ENCODE data around the gene SLC25A19.
"Not testable (repeated sequence)": the region's sequence is repeated elsewhere in the genome, so short reads cannot be mapped to it uniquely, and the experiment has no call there.

SLC25A19 gene

DNA sequence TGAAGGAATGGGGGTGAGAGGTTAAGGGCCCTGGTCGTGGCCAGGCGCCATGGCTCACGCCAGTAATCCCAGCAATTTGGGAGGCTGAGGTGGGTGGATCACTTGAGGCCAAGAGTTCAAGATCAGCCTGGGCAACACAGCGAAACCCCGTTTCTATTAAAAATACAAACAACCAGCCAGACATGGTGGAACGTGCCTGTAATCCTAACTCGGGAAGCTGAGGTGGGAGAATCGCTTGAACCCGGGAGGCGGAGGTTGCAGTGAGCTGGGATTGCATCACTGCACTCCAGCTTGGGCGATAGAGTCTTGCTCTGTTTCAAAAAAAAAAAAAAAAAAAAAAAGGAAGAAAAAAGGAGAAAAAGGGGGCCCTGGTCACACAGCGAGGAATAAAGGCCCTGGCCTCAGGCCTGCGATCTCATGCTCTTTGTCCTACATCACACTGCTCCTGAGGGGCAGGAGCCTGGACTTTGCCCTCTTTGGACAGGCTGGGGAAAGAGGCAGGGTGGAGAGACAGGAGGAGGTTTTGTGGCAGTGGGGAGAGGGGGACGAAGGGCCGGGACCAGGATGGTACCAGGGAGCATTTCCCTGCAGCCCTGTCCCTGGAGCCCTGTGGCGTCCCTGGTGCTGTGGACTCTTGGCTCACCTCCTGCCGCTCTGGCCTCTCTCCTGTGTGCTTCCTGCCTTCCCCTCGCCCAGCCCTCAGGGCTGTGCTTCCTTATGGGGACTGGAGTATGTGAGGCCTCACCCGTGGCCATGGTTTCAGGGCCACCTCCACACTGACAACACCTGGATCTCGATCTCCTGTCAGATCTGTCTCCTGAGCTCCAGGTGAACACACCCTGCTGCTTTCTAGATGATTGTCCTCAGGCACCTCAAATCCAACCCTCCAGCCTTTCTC, 19.7 kb upstream of the SLC25A19 start:
- intact Hi-C loops (cut with DNase I), result no loop called here
- peak in 4 of 42 donors; percentile 13 to 27 (median 19) for DNase-seq

DNA sequence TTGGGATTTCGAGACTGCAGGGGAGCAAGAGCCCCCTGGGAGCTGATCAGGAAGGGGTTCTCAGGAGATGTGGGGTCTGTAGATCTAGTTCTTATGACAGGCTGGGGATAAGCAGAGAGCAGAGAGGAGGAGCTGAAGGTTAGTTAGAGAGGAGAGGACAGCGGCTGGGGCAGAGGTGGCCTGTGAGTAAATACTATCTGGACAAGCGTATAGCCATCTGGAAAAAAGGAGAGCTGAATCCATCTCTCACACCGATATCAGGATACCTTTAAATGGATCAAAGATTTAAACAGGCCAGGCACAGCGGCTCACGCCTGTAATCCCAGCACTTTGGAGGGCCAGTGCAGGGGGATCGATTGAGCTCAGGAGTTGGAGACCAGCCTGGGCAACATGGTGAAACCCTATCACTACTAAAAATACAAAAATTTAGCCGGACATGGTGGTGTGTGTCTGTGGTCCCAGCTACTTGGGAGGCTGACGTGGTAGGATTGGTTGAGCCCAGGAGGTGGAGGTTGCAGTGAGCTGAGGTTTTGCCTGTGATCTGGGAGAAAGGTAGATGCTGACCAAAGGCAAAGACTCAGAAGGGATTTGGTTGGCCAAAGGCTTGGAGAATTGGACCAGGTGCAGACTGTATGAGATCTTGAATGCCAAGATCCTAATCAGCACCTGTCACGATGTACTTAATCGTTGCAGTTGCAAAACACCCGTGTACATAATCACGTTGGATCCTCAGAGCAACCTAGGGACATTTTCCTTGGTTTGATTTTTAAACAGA, 18.9 kb upstream of the SLC25A19 start:
- DNase-seq, result no peak
- intact Hi-C loops (cut with DNase I), result no loop called here

DNA sequence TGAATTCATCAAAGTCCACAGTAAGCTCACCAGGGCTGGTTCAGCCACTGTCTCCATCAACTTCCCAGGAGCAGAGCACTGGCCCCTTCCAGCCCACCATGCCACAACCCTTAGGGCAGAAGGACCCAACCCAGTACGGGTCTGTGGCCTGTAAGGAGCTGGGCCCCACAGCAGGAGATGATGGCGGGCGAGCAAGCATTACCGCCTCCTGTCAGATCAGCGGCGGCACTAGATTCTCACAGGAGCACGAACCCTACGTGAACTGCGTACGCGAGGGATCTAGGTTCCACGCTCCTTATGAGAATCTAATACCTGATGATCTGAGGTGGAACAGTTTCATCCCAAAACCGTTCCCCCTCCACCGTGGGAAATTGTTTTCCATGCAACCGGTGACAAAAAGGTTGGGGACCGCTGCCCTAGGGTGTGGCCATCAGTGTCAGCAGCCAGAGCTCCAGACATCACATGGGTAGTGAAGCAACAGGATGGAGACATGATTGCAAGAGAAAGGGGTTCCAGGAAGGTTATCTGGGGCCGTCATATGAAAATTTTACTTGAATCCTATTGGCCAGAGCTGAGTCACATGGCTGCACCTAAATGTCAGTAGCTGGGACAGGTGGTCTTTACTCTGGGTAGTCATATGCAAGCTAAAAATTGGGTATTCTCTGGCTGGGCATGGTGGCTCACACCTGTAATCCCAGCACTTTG, 12.4 kb upstream of the SLC25A19 start:
- no peak for DNase-seq
- intact Hi-C loops (cut with DNase I), result no loop called here

DNA sequence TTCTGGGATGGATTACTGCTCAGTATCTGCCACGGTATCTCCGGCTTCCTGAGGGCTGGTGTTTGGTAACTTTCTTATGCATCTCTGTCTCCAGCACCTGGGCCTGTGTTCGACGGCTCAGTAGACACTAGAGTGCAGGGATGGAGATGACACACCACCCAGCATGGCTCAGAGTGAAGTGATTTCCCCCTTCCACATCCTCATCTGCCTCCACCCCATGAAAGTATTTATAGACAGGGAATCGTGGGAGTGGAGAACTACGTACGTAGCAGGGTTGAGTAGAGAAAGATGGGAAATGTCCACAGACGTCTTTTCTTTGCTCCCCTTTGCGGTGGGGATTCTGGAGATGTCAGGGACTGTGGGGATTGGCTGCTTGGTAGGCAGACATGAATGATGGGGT, 11.8 kb upstream of the SLC25A19 start:
- DNase-seq, result peak in 9 of 42 donors; percentile 21 to 64 (median 39)
- intact Hi-C loops (cut with DNase I), result no loop called here

DNA sequence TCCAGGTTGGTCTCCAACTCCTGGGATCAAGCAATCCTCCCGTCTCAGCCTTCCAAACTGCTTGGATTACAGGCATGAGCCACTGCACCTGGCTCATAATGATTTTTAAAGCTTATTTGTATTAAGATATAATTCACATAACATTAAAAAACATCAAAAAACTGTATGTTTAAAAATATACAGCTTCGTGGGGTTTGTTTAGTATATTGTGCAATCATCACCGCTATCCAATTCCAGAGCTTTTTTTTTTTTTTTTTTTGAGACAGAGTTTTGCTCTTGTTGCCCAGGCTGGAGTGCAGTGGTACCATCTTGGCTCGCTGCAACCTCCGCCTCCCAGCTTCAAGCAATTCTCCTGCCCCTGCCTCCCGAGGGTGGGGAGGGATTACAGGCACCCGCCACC, 11.0 kb upstream of the SLC25A19 start:
- intact Hi-C loops (cut with DNase I), result no loop called here
- DNase-seq, result no peak

DNA sequence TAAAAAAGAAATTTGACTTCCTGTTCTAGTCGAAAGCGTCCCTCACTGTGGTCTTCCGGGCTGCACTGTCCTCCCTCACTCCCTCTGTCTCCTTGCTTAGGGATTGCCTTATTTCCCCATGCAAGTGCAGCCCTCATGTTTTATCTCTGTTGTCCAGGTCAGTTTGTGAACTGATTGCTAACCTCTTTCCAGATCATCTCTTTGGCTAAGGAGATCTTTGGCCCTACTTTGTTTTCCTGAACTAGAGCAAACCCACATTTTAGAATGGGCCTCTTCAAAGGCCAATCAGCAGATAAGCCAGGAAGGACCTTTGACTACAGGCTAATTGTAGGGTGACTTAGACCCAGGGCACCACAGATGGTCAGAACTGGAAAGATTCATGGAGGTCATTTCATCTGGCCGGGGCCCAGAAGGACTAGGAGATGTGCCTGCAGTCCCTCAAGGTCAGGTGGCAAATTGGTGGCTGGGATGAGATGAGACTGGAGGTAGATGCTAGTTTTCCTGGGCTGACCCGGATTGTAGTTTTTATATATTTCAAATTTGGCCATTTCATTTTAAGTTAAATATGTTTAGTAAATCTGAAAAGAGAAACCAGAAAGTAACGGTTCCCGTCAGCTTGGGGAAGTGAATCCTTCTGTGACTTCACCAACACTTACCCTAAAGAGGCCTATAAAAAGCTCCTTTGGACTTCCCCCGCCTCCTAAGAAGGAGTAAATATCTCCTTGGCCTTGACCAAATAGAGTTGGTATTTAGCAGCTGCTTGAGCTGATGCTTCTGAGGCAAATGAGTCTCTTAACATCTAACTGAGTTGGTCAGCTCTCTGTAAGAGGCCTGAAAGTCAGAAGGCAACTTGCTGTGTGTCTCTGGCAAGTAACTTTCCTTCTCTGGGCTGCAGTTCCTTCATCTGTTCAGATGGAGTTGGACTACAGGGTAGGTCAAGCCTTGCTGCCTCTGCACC, 6.2 kb upstream of the SLC25A19 start:
- DNase-seq, result no peak
- intact Hi-C loops (cut with DNase I), result no loop called here

DNA sequence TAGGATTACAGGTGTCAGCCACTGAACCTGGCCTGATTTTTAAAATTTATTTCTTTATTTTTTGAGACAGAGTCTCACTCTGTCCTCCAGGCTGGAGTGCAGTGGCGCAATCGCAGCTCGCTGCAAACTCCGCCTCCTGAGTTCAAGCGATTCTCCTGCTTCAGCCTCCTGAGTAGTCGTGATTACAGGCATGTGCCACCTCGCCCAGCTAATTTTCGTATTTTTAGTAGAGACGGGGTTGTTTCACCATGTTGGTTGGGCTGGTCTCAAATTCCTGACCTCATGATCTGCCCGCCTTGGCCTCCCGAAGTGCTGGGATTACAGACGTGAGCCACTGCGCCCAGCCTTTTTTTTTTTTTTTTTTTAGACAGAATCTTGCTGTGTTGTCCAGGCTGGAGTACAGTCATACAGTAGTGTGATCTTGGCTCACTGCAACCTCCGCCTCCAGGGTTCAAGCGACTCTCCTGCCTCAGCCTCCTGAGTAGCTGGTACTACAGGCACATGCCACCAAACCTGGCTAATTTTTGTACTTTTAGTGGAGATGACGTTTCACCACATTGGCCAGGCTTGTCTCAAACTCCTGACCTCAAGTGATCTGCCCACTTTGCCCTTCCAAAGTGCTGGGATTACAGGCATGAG, 3.7 kb upstream of the SLC25A19 start:
- intact Hi-C loops (cut with DNase I), result not testable (repeated sequence)
- peak in 4 of 42 donors; percentile 21 to 44 (median 34) for DNase-seq

DNA sequence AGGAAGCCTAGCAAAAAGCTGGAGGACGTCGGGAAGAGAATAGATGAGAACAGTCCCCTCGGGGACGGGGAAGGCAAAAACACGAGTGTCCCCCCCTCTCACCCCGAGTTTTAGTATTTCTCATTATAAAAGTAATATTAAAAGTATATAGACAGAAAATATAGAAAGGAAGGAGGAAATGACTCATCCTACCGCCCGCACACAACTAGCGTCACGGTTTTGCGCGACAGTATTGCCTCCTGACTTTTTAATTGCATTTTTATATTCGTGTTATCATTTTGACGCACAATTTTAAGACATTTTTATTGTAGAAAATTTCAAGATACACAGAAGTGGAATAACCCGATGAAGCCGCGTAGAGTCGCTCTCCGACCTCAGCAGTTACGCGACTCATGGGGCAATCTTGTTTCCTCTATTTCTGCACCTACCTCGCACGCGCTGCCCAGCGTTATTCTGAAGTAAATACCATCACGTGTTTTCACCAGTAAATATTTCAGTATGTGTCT, 652 bp upstream of the SLC25A19 start:
- DNase-seq, result peak in 41 of 42 donors; percentile 33 to 82 (median 60)
- intact Hi-C loops (cut with DNase I), result no loop called here

DNA sequence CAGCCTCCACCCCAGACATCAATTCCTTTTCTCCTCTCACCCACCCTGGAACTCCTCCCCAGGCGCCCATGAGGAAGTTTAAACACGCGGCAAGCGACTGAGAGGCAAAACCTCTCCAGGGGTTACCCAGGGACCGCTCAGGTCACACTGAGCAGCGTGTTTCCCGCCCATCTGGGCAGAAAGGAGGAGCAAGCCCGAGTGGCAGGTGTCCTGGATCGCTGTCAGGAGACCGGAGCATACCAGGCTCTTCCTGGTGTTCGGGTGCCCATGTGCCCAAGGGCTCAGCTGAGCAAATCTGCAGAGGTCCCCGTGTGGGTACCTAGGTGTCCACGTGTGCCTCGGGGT, 491 bp downstream of the SLC25A19 start:
- DNase-seq, result peak in 9 of 42 donors; percentile 29 to 51 (median 37)
- intact Hi-C loops (cut with DNase I), result no loop called here

DNA sequence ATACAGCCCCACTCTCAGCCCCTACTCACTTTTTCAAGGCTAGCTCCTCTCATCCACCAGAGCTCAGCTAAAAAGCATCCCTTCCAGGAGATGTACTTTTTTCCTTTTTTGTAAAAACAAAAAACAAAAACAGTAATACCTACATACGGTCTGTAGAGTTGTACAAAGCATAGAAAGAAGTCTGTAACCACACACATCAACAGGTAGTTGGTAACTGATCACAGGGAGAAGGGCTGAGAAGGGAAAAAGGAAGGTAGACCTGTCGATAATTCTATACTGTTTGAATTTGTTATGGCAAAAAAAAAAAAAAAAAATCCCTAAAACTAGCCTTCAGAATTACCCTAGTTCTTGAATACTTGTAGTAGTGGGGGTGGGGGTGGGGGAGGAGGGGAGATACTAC, 874 bp downstream of the SLC25A19 start:
- no peak for DNase-seq
- intact Hi-C loops (cut with DNase I), result no loop called here

DNA sequence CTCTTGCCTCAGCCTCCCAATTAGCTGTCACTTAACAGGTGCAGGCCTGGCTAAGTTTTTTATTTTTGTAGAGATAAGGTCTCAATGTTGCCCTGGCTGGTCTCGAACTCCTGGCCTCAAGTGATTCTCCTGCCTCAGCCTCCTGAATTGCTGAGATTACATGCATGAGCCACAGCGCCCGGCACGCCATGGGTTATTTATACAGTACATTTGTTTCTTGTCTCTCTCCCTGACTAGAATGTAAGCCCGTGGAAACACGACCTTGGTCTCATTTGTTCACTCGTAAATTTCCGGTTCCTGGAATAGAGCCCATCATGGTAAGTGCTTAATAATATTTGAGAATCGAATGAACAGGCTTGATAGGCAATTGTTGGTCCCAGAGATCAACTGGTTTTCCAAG, 2.0 kb downstream of the SLC25A19 start:
- intact Hi-C loops (cut with DNase I), result no loop called here
- DNase-seq, result no peak

DNA sequence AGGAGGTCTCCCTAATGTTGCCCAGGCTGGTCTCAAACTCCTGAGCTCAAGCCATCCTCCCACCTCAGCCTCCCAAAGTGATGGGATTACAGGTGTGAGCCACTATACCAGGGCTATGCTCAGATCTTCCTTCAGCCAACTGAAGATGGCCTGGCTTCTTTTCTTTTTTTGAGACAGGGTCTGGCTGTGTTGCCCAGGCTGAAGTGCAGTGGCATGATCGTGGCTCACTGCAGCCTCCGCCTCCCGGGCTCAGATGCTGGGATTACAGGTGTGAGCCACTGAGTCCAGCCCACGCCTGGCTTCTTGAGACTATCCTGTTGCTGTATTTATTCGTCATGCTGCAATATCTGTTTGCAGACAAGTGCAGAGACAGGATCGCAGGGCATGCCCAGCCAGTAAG, 4.1 kb downstream of the SLC25A19 start:
- no peak for DNase-seq
- intact Hi-C loops (cut with DNase I), result no loop called here

DNA sequence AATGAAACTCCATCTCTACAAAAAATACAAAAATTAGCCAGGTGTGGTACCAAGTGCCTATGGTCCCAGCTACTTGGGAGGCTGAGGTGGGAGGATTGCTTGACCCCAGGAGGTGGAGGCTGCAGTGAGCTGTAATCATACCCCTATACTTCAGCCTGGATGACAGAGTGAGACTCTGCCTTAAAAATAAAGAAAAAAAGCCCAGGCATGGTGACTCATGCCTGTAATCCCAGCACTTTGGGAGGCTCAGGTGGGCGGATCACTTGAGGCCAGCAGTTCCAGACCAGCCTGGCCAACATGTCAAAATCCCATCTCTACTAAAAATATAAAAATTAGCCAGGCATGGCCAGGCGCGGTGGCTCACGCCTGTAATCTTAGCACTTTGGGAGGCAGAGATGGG, 9.0 kb downstream of the SLC25A19 start:
- intact Hi-C loops (cut with DNase I); DNase-seq: not testable (repeated sequence)

DNA sequence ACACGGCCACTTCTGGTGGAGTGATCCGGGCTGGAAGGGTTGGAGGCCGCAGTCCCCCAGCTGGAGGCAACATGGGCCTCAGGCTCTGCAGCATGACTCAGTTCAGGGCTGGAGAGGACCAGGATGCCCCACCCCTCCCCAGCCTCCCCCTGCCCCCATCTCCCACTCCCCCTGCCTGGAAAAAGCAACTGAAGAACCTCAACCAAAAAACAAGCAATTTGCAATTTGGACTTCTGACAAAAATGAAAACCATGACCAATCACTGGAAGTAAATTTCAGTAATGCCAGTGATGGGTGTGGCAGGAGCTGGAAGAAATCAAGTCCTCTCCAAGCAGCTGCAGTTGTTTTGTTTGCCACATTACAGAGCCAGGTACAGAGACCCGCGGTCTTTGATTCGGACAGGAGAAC, 11.6 kb downstream of the SLC25A19 start:
- DNase-seq, result no peak
- intact Hi-C loops (cut with DNase I), result no loop called here

DNA sequence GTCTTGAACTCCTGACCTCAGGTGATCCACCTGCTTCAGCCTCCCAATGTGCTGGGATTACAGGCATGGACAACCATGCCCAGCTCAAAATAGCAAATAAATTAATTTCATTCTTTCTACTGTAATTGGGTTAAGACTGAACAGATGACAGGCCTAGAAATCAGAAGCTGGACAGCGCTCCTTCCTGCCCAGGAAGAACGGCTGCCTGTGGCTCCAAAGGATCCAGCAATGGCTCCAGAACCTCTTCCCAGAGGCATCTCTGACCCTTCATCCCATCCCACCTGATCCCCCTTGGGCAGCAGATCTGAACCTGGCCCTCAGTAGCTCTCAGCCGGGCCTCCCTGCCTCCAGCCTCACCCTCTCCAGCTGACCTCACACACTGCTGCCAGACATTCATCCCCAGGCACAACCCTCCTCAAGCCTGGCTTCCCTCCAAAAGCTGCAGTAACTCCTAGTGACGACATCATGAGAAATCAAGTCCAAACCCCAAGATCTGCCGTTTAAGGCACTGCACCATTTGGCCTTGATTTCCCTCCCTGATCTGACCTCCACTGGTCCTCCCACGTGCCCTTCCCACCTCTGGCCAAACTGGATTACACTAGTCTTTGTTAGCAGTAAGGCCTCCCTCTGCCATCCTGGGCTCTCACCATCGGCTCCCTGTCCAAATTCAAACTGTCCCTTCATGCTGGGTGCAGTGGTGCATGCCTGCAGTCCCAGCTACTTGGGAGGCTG, 15.1 kb downstream of the SLC25A19 start:
- intact Hi-C loops (cut with DNase I), result no loop called here
- DNase-seq, result no peak

DNA sequence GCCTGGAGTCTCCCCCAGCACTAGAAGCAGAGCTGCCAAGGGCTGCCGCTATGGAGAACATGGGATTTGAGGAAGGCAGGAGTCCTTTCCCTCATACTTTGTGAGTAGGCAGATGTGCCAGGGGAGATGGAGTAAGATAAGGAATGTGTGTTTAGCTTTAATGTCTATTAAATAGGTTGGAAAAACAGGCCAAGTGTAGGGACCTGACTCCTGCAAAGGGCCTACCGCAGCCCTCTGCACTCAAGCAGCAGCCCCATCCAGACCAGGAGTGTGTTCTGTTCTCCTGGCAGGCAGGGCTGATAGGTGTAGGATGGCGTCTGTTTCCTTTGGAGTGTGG, 16.4 kb downstream of the SLC25A19 start:
- no peak for DNase-seq
- intact Hi-C loops (cut with DNase I), result no loop called here

Data from head of caudate nucleus (tissue), 42 donors.